Neural progenitor cell (in vitro differentiated cells): ENCODE results near the gene RARS2. TPM values are rescaled to one million over a fixed set of nuclear protein-coding genes. Genes with fewer than 3 reads are reported as not detected.

Experiments
- DNase-seq: peaks from one replicate; pipeline ENCODE4 v3.0.0-alpha.2; 2016; ENCODE audit warnings: low spot score
- H2AFZ ChIP-seq: fragments of 200-600 bp; sonication (generic); replicated peaks from 2 replicates; pipeline ENCODE4 v1.6.1; 2016; ENCODE audit warnings: antibody characterized with exemption
- H3F3A ChIP-seq: fragments of 200-600 bp; sonication (generic); 2 replicates; pipeline ENCODE4 v1.6.1; 2016; ENCODE audit warnings: antibody characterized with exemption, low read depth
- H3K27ac ChIP-seq: fragments of 200-600 bp; sonication (generic); 2 replicates; pipeline ENCODE4 v1.5.1; 2016; ENCODE audit warnings: mild to moderate bottlenecking
- H3K27me3 ChIP-seq: fragments of 200-600 bp; sonication (generic); 2 replicates; pipeline ENCODE4 v1.6.1; 2016; ENCODE audit warnings: mild to moderate bottlenecking, moderate library complexity
- H3K36me3 ChIP-seq: fragments of 200-600 bp; sonication (generic); 2 replicates; pipeline ENCODE4 v1.5.1; 2016
- H3K4me1 ChIP-seq: fragments of 200-600 bp; sonication (generic); 2 replicates; pipeline ENCODE4 v1.6.1; 2016; ENCODE audit warnings: mixed run types
- H3K4me2 ChIP-seq: fragments of 200-600 bp; sonication (generic); 2 replicates; pipeline ENCODE4 v1.6.1; 2016
- H3K4me3 ChIP-seq: fragments of 200-600 bp; sonication (generic); 2 replicates; pipeline ENCODE4 v1.5.1; 2016
- H3K79me2 ChIP-seq: fragments of 200-600 bp; sonication (generic); 2 replicates; pipeline ENCODE4 v1.6.1; 2016; ENCODE audit warnings: low read depth
- H3K9ac ChIP-seq: fragments of 200-600 bp; sonication (generic); 2 replicates; pipeline ENCODE4 v1.6.1; 2016
- H3K9me3 ChIP-seq: fragments of 200-600 bp; sonication (generic); 2 replicates; pipeline ENCODE4 v1.5.1; 2016; ENCODE audit warnings: low read depth
- H4K20me1 ChIP-seq: fragments of 200-600 bp; sonication (generic); 2 replicates; pipeline ENCODE4 v1.6.1; 2016; ENCODE audit warnings: low read depth
- H3K27ac Mint-ChIP-seq: 3 replicates; pipeline ENCODE4 v1.8.0; 2021; ENCODE audit warnings: mixed read lengths
- H3K27me3 Mint-ChIP-seq: 2 replicates; pipeline ENCODE4 v1.8.0; 2022; ENCODE audit warnings: low read depth, mild to moderate bottlenecking, inconsistent platforms, moderate library complexity, mixed read lengths; ENCODE audit not compliant: insufficient read depth
- H3K36me3 Mint-ChIP-seq: 3 replicates; pipeline ENCODE4 v1.8.0; 2021; ENCODE audit warnings: mixed read lengths
- H3K4me1 Mint-ChIP-seq: 3 replicates; pipeline ENCODE4 v1.8.0; 2021; ENCODE audit warnings: mixed read lengths
- H3K4me3 Mint-ChIP-seq: 3 replicates; pipeline ENCODE4 v1.8.0; 2021; ENCODE audit warnings: mild to moderate bottlenecking, moderate library complexity, mixed read lengths
- H3K9me3 Mint-ChIP-seq: 3 replicates; pipeline ENCODE4 v1.8.0; 2020; ENCODE audit warnings: mixed read lengths
- EZH2 ChIP-seq: fragments of 200-600 bp; sonication (generic); IDR thresholded peaks from 2 replicates; pipeline ENCODE4 v1.6.1; 2017; ENCODE audit warnings: antibody characterized with exemption, mild to moderate bottlenecking, moderate library complexity
- EZH2phosphoT487 ChIP-seq: fragments of 200-600 bp; sonication (generic); IDR thresholded peaks from 2 replicates; pipeline ENCODE4 v1.6.1; 2017; ENCODE audit warnings: antibody characterized with exemption
- total RNA-seq: library from RNA; depleted of rRNA; stranded (reverse); fragments of >200 nt; gene quantifications from 2 replicates; pipeline ENCODE4 v1.2.3, GENCODE V29; 2015; ENCODE audit warnings: low replicate concordance
- TF ChIP-seq, protein P1 (sequence below): fragments of 200-600 bp; sonication (generic); IDR thresholded peaks from 2 replicates; pipeline ENCODE4 v1.5.1; 2017; ENCODE audit warnings: antibody characterized with exemption, mild to moderate bottlenecking

Gene RARS2
- total RNA-seq, 1 donor from 2014 or later, result 53.6 TPM

GRCh38 chr6:87588756-87589407, 905 bp downstream of the RARS2 start:
- peaks cover 16% of the 10 kb centered on the region for H3K36me3 Mint-ChIP-seq
- H3K27ac ChIP-seq, result no peak overlapping the region

GRCh38 chr6:87586371-87587077, 3.3 kb downstream of the RARS2 start:
- H3K4me3 Mint-ChIP-seq, result no peak overlapping the region
- Histone ChIP-seq H2AFZ (no peak overlapping the region), H3K9ac (no peak overlapping the region), H3K9me3 (no peaks in the 10 kb centered on the region), H3K36me3 (peaks cover 5% of the 10 kb centered on the region), H3K4me3 (no peak overlapping the region), H3F3A (no peaks in the 10 kb centered on the region), H3K27ac (no peak overlapping the region), H3K4me1 (peaks cover 13% of the 10 kb centered on the region), H3K27me3 (no peaks in the 10 kb centered on the region), H4K20me1 (peaks cover 25% of the 10 kb centered on the region), H3K79me2 (peaks cover 94% of the 10 kb centered on the region), H3K4me2 (no peak overlapping the region)
- no peak for TF ChIP-seq EZH2phosphoT487
- TF ChIP-seq EZH2, result no peak
- TF ChIP-seq, protein P1, sequence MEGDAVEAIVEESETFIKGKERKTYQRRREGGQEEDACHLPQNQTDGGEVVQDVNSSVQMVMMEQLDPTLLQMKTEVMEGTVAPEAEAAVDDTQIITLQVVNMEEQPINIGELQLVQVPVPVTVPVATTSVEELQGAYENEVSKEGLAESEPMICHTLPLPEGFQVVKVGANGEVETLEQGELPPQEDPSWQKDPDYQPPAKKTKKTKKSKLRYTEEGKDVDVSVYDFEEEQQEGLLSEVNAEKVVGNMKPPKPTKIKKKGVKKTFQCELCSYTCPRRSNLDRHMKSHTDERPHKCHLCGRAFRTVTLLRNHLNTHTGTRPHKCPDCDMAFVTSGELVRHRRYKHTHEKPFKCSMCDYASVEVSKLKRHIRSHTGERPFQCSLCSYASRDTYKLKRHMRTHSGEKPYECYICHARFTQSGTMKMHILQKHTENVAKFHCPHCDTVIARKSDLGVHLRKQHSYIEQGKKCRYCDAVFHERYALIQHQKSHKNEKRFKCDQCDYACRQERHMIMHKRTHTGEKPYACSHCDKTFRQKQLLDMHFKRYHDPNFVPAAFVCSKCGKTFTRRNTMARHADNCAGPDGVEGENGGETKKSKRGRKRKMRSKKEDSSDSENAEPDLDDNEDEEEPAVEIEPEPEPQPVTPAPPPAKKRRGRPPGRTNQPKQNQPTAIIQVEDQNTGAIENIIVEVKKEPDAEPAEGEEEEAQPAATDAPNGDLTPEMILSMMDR, result no peak
- H3K9me3 Mint-ChIP-seq, result no peaks in the 10 kb centered on the region
- H3K36me3 Mint-ChIP-seq, result peaks cover 22% of the 10 kb centered on the region
- peaks cover 20% of the 10 kb centered on the region for H3K4me1 Mint-ChIP-seq
- no peaks in the 10 kb centered on the region for H3K27me3 Mint-ChIP-seq
- DNase-seq, result no peak
- no peak overlapping the region for H3K27ac Mint-ChIP-seq

More at GRCh38 chr6:87588756-87589407, 905 bp downstream of the RARS2 start:
- no peaks in the 10 kb centered on the region for H3F3A ChIP-seq
- DNase-seq, result no peak
- H3K4me2 ChIP-seq, result peak overlapping the region; percentile 96
- H4K20me1 ChIP-seq, result peaks cover 23% of the 10 kb centered on the region
- peaks cover 98% of the 10 kb centered on the region for H3K79me2 ChIP-seq
- no peaks in the 10 kb centered on the region for H3K27me3 ChIP-seq
- Mint-ChIP-seq H3K4me1 (peaks cover 22% of the 10 kb centered on the region), H3K9me3 (no peaks in the 10 kb centered on the region), H3K4me3 (peak overlapping the region; percentile 96), H3K27ac (peak overlapping the region; percentile 94), H3K27me3 (no peaks in the 10 kb centered on the region)
- H3K9me3 ChIP-seq, result no peaks in the 10 kb centered on the region
- no peak overlapping the region for H2AFZ ChIP-seq
- H3K36me3 ChIP-seq, result peaks cover 5% of the 10 kb centered on the region
- TF ChIP-seq, protein P1, result no peak
- TF ChIP-seq EZH2phosphoT487 (no peak), EZH2 (no peak)
- H3K4me3 ChIP-seq, result peak overlapping the region; percentile 83
- peak overlapping the region; percentile 70 for H3K9ac ChIP-seq
- H3K4me1 ChIP-seq, result peaks cover 13% of the 10 kb centered on the region

DNA sequence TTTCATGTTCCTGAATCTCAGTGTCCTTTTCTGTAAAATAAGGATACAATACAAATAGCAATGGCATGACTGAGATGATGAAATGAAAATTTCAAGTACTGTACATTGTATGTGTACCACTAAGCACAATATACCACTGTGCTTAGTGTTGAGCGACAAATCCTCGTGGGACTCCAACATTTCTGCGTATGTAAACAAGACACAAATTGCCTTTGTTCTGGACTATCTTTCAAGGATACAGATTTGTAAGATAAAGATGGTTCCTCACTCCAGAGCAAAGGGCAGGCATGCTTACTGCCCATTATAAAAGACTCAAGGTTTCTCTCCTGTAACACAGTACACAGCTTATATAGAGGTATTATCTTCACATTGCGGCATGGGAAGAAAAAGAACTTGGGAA, 6.0 kb downstream of the RARS2 start:
- H3K79me2 ChIP-seq, result peaks cover 91% of the 10 kb centered on the region
- H3F3A ChIP-seq, result no peaks in the 10 kb centered on the region
- no peak overlapping the region for H3K4me3 ChIP-seq
- Mint-ChIP-seq H3K9me3 (no peaks in the 10 kb centered on the region), H3K36me3 (peaks cover 36% of the 10 kb centered on the region), H3K27ac (no peak overlapping the region), H3K4me3 (no peak overlapping the region), H3K4me1 (peaks cover 4% of the 10 kb centered on the region), H3K27me3 (no peaks in the 10 kb centered on the region)
- no peak overlapping the region for H3K9ac ChIP-seq
- no peak overlapping the region for H3K27ac ChIP-seq
- H3K4me2 ChIP-seq, result no peak overlapping the region
- H3K4me1 ChIP-seq, result peaks cover 7% of the 10 kb centered on the region
- peaks cover 5% of the 10 kb centered on the region for H3K36me3 ChIP-seq
- H2AFZ ChIP-seq, result no peak overlapping the region
- H3K27me3 ChIP-seq, result no peaks in the 10 kb centered on the region
- TF ChIP-seq, protein P1, result no peak
- TF ChIP-seq EZH2phosphoT487 (no peak), EZH2 (no peak)
- no peaks in the 10 kb centered on the region for H3K9me3 ChIP-seq
- peaks cover 25% of the 10 kb centered on the region for H4K20me1 ChIP-seq
- no peak for DNase-seq
